ENCODE measurements around the gene PLPPR4.

The PLPPR4 gene

DNA sequence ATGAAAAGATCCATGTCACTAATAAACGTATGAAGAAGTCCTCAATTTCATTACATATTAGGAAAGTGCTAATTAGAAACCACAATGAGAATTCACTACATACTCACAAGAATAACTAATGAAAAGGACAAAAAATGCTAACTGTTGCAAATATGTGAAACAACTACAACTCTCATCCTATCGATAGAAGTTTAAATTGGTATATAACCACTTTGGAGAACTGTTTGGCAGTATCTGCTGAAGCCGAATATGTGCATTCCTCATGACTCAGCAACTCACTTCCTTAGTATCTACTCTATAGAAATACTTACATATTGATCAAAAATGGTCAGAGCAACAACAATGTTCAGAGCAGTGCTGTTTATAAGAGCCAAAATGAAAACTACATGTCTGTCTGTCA, 66.8 kb downstream of the PLPPR4 start:
- H3K4me1 ChIP-seq (ENCODE audit: control insufficient read depth in 5 of 5, insufficient read depth in 5 of 5, low read length in 5 of 5) = no peaks in the 10 kb centered on the region
- H3K4me3 ChIP-seq (ENCODE audit: low read depth in 1 of 5, low read length in 5 of 5) = no peak overlapping the region
- H3K9ac ChIP-seq (ENCODE audit: low read length in 5 of 5) = no peak overlapping the region
- no peaks in the 10 kb centered on the region for H3K36me3 ChIP-seq (ENCODE audit: control insufficient read depth in 5 of 5, insufficient read depth in 5 of 5, low read length in 5 of 5)
- H3K27me3 ChIP-seq (ENCODE audit: control insufficient read depth in 5 of 5, insufficient read depth in 4 of 5, low read length in 5 of 5) = no peaks in the 10 kb centered on the region
- H3K9me3 ChIP-seq (ENCODE audit: control insufficient read depth in 5 of 5, low read length in 5 of 5) = no peaks in the 10 kb centered on the region
- H3K27ac ChIP-seq (ENCODE audit: low read depth, low read length) = no peak overlapping the region

DNA sequence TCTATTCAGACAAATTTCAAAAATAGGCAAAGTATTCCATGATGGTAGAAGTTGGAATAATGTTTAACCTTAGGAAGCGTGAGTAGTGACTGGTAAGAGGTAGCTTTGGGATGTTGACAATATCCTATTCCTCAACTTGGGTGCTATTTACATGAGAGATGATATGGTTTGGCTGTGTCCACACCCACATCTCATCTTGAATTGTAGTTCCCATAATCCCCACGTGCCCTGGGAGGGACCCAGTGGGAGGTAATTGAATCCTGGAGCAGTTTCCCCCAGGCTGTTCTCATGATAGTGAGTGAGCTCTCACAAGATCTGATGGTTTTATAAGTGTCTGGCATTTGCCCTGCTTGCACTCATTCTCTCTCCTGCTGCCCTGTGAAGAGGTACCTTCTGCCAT, 67.3 kb downstream of the PLPPR4 start:
- Histone ChIP-seq H3K36me3 (ENCODE audit: control insufficient read depth in 5 of 5, insufficient read depth in 5 of 5, low read length in 5 of 5) (no peaks in the 10 kb centered on the region), H3K4me3 (ENCODE audit: low read depth in 1 of 5, low read length in 5 of 5) (no peak overlapping the region), H3K27me3 (ENCODE audit: control insufficient read depth in 5 of 5, insufficient read depth in 4 of 5, low read length in 5 of 5) (no peaks in the 10 kb centered on the region), H3K4me1 (ENCODE audit: control insufficient read depth in 5 of 5, insufficient read depth in 5 of 5, low read length in 5 of 5) (no peaks in the 10 kb centered on the region), H3K9me3 (ENCODE audit: control insufficient read depth in 5 of 5, low read length in 5 of 5) (no peaks in the 10 kb centered on the region), H3K9ac (ENCODE audit: low read length in 5 of 5) (no peak overlapping the region), H3K27ac (ENCODE audit: low read depth, low read length) (no peak overlapping the region)

DNA sequence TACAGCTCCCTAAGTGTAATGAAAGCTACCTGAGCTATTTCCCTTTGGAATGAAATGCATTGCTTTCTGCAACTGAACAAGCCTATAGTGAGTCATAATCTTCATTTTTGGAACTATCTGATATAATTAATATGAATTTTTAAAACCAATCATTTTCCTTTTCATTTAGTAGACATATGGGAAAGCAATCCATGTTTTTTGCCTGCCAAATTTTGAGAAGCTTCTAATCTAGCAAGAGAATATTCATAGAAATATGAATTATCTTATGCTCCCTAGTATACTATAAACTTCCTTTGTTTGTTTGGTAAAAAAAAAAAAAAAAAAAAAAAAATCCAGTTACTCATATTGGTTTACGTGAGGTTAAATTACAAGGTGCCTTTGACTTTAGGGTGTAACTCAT, 68.3 kb downstream of the PLPPR4 start:
- Histone ChIP-seq H3K27me3 (ENCODE audit: control insufficient read depth in 5 of 5, insufficient read depth in 4 of 5, low read length in 5 of 5) (no peaks in the 10 kb centered on the region), H3K4me3 (ENCODE audit: low read depth in 1 of 5, low read length in 5 of 5) (no peak overlapping the region), H3K27ac (ENCODE audit: low read depth, low read length) (no peak overlapping the region), H3K36me3 (ENCODE audit: control insufficient read depth in 5 of 5, insufficient read depth in 5 of 5, low read length in 5 of 5) (no peaks in the 10 kb centered on the region), H3K9ac (ENCODE audit: low read length in 5 of 5) (no peak overlapping the region), H3K4me1 (ENCODE audit: control insufficient read depth in 5 of 5, insufficient read depth in 5 of 5, low read length in 5 of 5) (no peaks in the 10 kb centered on the region), H3K9me3 (ENCODE audit: control insufficient read depth in 5 of 5, low read length in 5 of 5) (no peaks in the 10 kb centered on the region)

DNA sequence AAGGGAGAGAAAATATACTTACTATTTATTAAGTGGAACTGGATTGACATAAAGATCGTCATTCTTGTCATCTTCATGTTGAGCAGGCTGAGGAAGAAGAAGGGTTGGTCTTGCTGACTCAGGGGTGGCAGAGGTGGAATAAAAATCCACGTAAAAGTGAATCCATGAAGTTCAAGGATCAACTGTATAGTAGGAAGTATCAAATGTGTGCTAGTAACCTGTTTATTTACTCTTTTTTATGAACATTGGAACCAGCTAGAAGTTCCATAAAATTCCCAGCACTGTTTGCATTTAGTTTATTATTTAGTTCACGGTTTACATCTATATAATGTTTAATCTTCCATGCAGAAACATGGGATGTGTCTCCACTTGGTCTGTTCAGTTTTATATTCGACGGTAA, 70.7 kb downstream of the PLPPR4 start:
- no peak overlapping the region for H3K4me3 ChIP-seq (ENCODE audit: low read depth in 1 of 5, low read length in 5 of 5)
- no peak overlapping the region for H3K27ac ChIP-seq (ENCODE audit: low read depth, low read length)
- no peaks in the 10 kb centered on the region for H3K9me3 ChIP-seq (ENCODE audit: control insufficient read depth in 5 of 5, low read length in 5 of 5)

DNA sequence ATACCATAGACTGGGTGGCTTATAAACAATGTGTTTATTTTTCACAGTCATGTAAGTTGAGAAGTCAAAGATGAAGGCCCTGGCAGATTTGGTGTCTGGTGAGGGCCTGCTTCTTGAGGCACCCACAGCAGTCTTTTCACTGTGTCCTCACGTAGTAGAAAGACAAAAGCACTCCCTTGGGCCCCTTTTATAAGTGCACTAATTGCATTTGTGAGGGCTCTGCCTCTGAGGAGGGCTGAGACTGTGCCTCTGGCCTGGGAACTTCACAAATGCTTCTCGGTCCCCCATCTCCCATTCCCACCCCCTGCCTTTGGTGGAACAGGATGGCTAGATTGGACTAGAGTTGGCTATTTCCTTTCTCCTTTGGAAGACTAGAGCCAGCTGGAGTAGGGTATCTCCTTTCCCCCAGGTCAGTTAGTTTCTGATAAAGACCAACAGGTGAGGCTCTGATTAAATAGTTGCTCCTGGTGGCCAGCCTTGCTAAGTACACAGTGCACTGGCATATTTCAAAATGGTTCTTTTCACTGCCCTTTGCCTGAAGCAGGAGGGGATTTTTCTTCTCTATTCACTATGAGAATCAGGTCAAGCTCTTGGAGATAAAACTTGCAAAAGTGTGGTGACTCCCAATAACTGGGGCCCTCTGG, 82.9 kb downstream of the PLPPR4 start:
- no peak overlapping the region for H3K27ac ChIP-seq (ENCODE audit: low read depth, low read length)
- H3K4me3 ChIP-seq (ENCODE audit: low read depth in 1 of 5, low read length in 5 of 5) = no peak overlapping the region
- H3K9ac ChIP-seq (ENCODE audit: low read length in 5 of 5) = no peak overlapping the region
- no peaks in the 10 kb centered on the region for H3K4me1 ChIP-seq (ENCODE audit: control insufficient read depth in 5 of 5, insufficient read depth in 5 of 5, low read length in 5 of 5)
- no peaks in the 10 kb centered on the region for H3K27me3 ChIP-seq (ENCODE audit: control insufficient read depth in 5 of 5, insufficient read depth in 4 of 5, low read length in 5 of 5)
- no peaks in the 10 kb centered on the region for H3K36me3 ChIP-seq (ENCODE audit: control insufficient read depth in 5 of 5, insufficient read depth in 5 of 5, low read length in 5 of 5)
- peaks cover 0 to 3% (median 0%) of the 10 kb centered on the region in 5 donors for H3K9me3 ChIP-seq (ENCODE audit: control insufficient read depth in 5 of 5, low read length in 5 of 5)

More for the DNA sequence above, 70.7 kb downstream of the PLPPR4 start:
- H3K36me3 ChIP-seq (ENCODE audit: control insufficient read depth in 5 of 5, insufficient read depth in 5 of 5, low read length in 5 of 5) = no peaks in the 10 kb centered on the region
- H3K27me3 ChIP-seq (ENCODE audit: control insufficient read depth in 5 of 5, insufficient read depth in 4 of 5, low read length in 5 of 5) = no peaks in the 10 kb centered on the region
- H3K4me1 ChIP-seq (ENCODE audit: control insufficient read depth in 5 of 5, insufficient read depth in 5 of 5, low read length in 5 of 5) = no peaks in the 10 kb centered on the region
- no peak overlapping the region for H3K9ac ChIP-seq (ENCODE audit: low read length in 5 of 5)

DNA sequence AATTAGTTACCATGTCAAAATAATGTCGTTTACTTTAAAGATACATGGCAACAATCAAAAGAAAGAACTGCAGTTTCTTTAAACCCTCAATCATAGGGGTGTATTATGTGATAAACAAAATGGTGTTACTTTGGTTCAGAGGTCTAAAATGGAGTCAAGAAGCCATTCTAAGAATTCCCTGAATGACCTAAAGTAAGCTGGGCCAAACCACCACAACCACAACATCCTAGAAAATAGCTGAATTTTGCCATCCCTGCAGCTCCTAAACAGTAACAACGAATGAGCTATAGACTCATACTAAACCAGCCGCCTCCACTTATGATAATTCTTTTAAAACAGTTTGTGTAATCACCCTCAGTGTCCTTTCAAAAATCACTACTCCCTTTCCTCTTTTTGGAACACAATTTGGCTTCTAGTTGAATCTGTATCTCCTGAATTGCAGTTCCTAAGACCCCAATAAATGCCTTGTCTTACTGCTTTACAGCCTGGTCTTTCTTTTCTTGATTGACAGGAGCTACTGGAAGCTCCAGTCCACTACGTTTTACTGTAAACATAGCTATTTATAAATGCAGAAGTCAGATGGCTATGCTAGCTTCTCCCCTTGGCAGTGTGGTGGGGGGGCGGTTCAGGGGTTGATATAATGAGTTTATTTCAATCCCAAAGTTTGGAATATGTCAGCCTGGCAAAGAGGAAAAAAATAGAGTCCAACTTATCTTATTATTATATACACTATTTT, 84.3 kb downstream of the PLPPR4 start:
- Histone ChIP-seq H3K9me3 (ENCODE audit: control insufficient read depth in 5 of 5, low read length in 5 of 5) (no peaks in the 10 kb centered on the region), H3K36me3 (ENCODE audit: control insufficient read depth in 5 of 5, insufficient read depth in 5 of 5, low read length in 5 of 5) (no peaks in the 10 kb centered on the region), H3K4me3 (ENCODE audit: low read depth in 1 of 5, low read length in 5 of 5) (no peak overlapping the region), H3K9ac (ENCODE audit: low read length in 5 of 5) (no peak overlapping the region), H3K4me1 (ENCODE audit: control insufficient read depth in 5 of 5, insufficient read depth in 5 of 5, low read length in 5 of 5) (no peaks in the 10 kb centered on the region), H3K27ac (ENCODE audit: low read depth, low read length) (no peak overlapping the region), H3K27me3 (ENCODE audit: control insufficient read depth in 5 of 5, insufficient read depth in 4 of 5, low read length in 5 of 5) (no peaks in the 10 kb centered on the region)

DNA sequence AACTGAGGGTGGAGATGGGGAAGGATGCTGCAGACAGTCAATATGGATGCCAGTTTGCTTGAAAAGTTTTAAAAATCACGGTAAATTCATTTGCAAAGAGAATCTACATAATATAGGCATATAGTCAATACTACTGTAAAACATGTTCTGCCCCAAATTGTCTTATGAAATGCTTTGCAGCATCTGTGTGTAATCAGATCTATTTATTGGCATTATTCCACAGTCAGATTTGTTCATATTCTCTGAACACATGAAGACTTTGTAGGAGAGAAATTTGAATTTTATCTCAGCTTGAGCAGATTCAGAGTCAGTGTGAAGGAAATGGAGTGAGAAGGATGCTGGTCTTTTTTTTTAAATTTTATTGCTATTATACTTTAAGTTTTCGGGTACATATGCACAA, 88.5 kb downstream of the PLPPR4 start:
- no peaks in the 10 kb centered on the region for H3K9me3 ChIP-seq (ENCODE audit: control insufficient read depth in 5 of 5, low read length in 5 of 5)
- no peaks in the 10 kb centered on the region for H3K36me3 ChIP-seq (ENCODE audit: control insufficient read depth in 5 of 5, insufficient read depth in 5 of 5, low read length in 5 of 5)
- H3K4me3 ChIP-seq (ENCODE audit: low read depth in 1 of 5, low read length in 5 of 5) = no peak overlapping the region
- H3K27me3 ChIP-seq (ENCODE audit: control insufficient read depth in 5 of 5, insufficient read depth in 4 of 5, low read length in 5 of 5) = no peaks in the 10 kb centered on the region
- H3K9ac ChIP-seq (ENCODE audit: low read length in 5 of 5) = no peak overlapping the region
- no peaks in the 10 kb centered on the region for H3K4me1 ChIP-seq (ENCODE audit: control insufficient read depth in 5 of 5, insufficient read depth in 5 of 5, low read length in 5 of 5)
- H3K27ac ChIP-seq (ENCODE audit: low read depth, low read length) = no peak overlapping the region

DNA sequence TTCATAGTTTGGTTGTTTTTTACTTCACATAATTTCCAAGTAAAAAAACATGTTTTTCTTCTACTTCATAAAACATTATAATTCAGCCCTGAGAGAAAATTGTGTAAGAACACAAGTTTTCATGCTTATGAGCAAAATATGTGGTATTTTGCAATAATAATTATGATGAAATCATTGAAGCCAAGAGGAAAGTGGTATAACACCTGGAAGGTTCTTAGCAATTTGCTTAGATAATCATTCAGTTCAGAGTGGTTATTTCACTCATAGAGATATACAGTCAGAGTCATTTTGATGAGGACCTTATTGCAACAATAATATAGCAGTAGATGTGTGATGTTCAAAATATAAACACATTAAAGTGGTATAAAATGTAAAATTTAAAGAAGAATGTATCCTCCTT, 94.5 kb downstream of the PLPPR4 start:
- Histone ChIP-seq H3K27me3 (ENCODE audit: control insufficient read depth in 5 of 5, insufficient read depth in 4 of 5, low read length in 5 of 5) (no peaks in the 10 kb centered on the region), H3K4me1 (ENCODE audit: control insufficient read depth in 5 of 5, insufficient read depth in 5 of 5, low read length in 5 of 5) (peaks cover 0 to 4% (median 0%) of the 10 kb centered on the region in 5 donors), H3K9me3 (ENCODE audit: control insufficient read depth in 5 of 5, low read length in 5 of 5) (no peaks in the 10 kb centered on the region), H3K4me3 (ENCODE audit: low read depth in 1 of 5, low read length in 5 of 5) (no peak overlapping the region), H3K27ac (ENCODE audit: low read depth, low read length) (no peak overlapping the region), H3K36me3 (ENCODE audit: control insufficient read depth in 5 of 5, insufficient read depth in 5 of 5, low read length in 5 of 5) (no peaks in the 10 kb centered on the region), H3K9ac (ENCODE audit: low read length in 5 of 5) (no peak overlapping the region)

All from subcutaneous abdominal adipose tissue (tissue), 5 donors.